Endodermal cell (in vitro differentiated cells): Measurements from ENCODE around the gene GIGYF1. TPM values are rescaled to one million over a fixed set of nuclear protein-coding genes. Genes with fewer than 3 reads are reported as not detected.

Experiments used
- DNase-seq: peaks from one replicate; pipeline ENCODE4 v3.0.0-alpha.2; 2017
- H3K27ac ChIP-seq: 2 replicates; pipeline ENCODE4 v1.5.1; 2013; ENCODE audit warnings: mild to moderate bottlenecking, low read depth, low read length, moderate library complexity
- H3K27me3 ChIP-seq: 2 replicates; pipeline ENCODE4 v1.6.1; 2013; ENCODE audit warnings: mild to moderate bottlenecking, low read length, moderate library complexity; ENCODE audit not compliant: insufficient read depth, control insufficient read depth, poor library complexity, severe bottlenecking
- H3K36me3 ChIP-seq: 2 replicates; pipeline ENCODE4 v1.7.0; 2013; ENCODE audit warnings: mild to moderate bottlenecking, low read length, moderate library complexity; ENCODE audit not compliant: control insufficient read depth, insufficient read depth
- H3K4me1 ChIP-seq: one replicate; pipeline ENCODE4 v1.7.0; 2013; ENCODE audit warnings: low read length; ENCODE audit not compliant: control insufficient read depth, insufficient read depth
- H3K4me3 ChIP-seq: 2 replicates; pipeline ENCODE4 v1.5.1; 2013; ENCODE audit warnings: mild to moderate bottlenecking, low read length, moderate library complexity
- H3K9ac ChIP-seq: 2 replicates; pipeline ENCODE4 v1.6.1; 2013; ENCODE audit warnings: mild to moderate bottlenecking, low read length, moderate library complexity; ENCODE audit not compliant: poor library complexity, severe bottlenecking; ENCODE audit errors: extremely low read depth
- H3K9me3 ChIP-seq: 2 replicates; pipeline ENCODE4 v1.6.1; 2013; ENCODE audit warnings: mild to moderate bottlenecking, low read length, moderate library complexity; ENCODE audit not compliant: control insufficient read depth
- H3K27ac Mint-ChIP-seq: 2 replicates; pipeline ENCODE4 v1.8.0; 2020; ENCODE audit warnings: mixed read lengths
- H3K27me3 Mint-ChIP-seq: 2 replicates; pipeline ENCODE4 v1.8.0; 2021; ENCODE audit warnings: mild to moderate bottlenecking, mixed read lengths; ENCODE audit not compliant: insufficient read depth
- H3K36me3 Mint-ChIP-seq: 2 replicates; pipeline ENCODE4 v1.8.0; 2020; ENCODE audit warnings: low read depth, mixed read lengths
- H3K4me1 Mint-ChIP-seq: 2 replicates; pipeline ENCODE4 v1.8.0; 2020; ENCODE audit warnings: mixed read lengths
- H3K4me3 Mint-ChIP-seq: 2 replicates; pipeline ENCODE4 v1.8.0; 2020; ENCODE audit warnings: mild to moderate bottlenecking, moderate library complexity, mixed read lengths
- H3K9me3 Mint-ChIP-seq: 2 replicates; pipeline ENCODE4 v1.8.0; 2020; ENCODE audit warnings: mild to moderate bottlenecking, mixed read lengths
- CTCF ChIP-seq: fragments of 200-600 bp; sonication (generic); conservative IDR thresholded peaks from 2 replicates; pipeline ENCODE4 v1.5.0; 2021; ENCODE audit warnings: antibody characterized with exemption, mild to moderate bottlenecking
- WGBS, 2 experiments: methylation state at CpG; one replicate each; pipeline versions ENCODE4 v1.1.5 to v1.1.7; 2013; ENCODE audit warnings: missing lambda C conversion rate in 2 of 2, mixed read lengths in 1 of 2; ENCODE audit not compliant: insufficient coverage in 1 of 2, insufficient read length in 1 of 2; 5-methylcytosine and 5-hydroxymethylcytosine counted together
- total RNA-seq, 2 donors: library from RNA; stranded (reverse); fragmentation: NEBNext Ultra II Directional in 1 of 2; extraction: Animal tissue kit (Norgen Biotek cat#: 25700) in 1 of 2; gene quantifications; 2 replicates in 1 of 2; 3 replicates in 1 of 2; pipeline ENCODE4 v1.2.1, GENCODE V29; 2021

GIGYF1 gene
- total RNA-seq, 2 donors from 2014 or later = 90.0 to 101 TPM

DNA sequence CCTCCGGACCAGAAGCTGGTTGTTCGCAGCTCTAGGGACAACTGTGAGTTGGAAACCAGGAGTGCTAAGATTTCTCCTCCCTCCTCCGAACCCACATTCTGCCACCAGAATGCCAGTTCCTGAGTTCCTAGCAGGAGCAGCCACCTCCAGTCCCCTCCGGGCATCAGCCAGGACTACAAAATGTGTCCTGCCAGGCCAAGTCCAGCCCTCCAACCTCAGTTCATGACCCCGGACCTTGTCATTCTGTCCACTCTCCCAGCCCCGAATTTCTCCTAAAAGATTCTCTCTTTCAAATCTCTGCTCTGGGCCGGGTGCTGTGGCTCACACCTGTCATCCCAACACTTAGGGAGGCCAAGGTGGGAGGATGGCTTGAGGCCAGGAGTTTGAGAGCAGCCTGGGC, 41.7 kb upstream of the GIGYF1 start:
- no peak for DNase-seq
- H3K27me3 Mint-ChIP-seq = peaks cover 5% of the 10 kb centered on the region
- H3K4me1 Mint-ChIP-seq = no peaks in the 10 kb centered on the region
- peaks cover 2% of the 10 kb centered on the region for H3K36me3 Mint-ChIP-seq
- Histone ChIP-seq H3K27me3 (no peaks in the 10 kb centered on the region), H3K9me3 (no peaks in the 10 kb centered on the region), H3K4me1 (no peaks in the 10 kb centered on the region), H3K27ac (no peak overlapping the region), H3K36me3 (no peaks in the 10 kb centered on the region), H3K4me3 (no peak overlapping the region), H3K9ac (no peak overlapping the region)
- no peak for TF ChIP-seq CTCF
- H3K27ac Mint-ChIP-seq = no peak overlapping the region
- H3K9me3 Mint-ChIP-seq = peaks cover 7% of the 10 kb centered on the region
- H3K4me3 Mint-ChIP-seq = no peak overlapping the region
- whole genome bisulfite sequencing, 2 experiments = 83 to 89% methylated on average over 1 to 7 of the region's 7 CpGs

DNA sequence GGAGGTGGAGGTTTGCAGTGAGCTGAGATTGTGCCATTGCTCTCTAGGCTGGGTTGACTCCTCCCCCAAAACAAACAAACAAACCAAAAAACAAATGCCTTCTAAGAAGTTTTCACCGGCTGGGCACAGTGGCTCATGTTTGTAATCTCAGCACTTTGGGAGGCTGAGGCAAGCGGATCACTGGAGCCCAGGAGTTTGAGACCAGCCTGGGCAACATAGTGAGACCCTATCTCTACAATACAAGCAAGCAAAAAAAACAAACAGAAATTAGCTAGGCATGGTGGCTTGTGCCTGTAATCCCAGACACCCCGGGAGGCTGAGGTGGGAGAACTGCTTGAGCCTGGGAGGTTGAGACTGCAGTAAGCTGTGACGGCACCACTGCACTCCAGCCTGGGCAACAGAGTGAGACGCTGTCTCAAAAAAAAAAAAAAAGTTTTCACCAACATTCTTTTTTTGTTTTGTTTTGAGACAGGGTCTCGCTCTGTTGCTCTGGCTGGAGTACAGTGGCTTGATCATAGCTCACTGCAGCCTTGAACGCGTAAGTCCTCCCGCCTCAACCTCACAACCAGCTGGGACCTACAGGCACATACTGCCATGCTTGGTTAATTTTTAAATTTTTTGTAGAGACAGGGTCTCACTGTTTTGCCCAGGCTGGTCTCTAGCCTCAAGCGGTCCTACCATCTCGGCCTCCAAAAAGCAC, 38.0 kb upstream of the GIGYF1 start:
- 89 to 90% methylated on average over 10 to 11 of the region's 11 CpGs for WGBS, 2 experiments
- Histone ChIP-seq H3K27ac (no peak overlapping the region), H3K36me3 (no peaks in the 10 kb centered on the region), H3K27me3 (no peaks in the 10 kb centered on the region), H3K4me3 (no peak overlapping the region), H3K4me1 (no peaks in the 10 kb centered on the region), H3K9ac (no peak overlapping the region), H3K9me3 (no peaks in the 10 kb centered on the region)
- H3K27ac Mint-ChIP-seq = no peak overlapping the region
- peaks cover 8% of the 10 kb centered on the region for H3K27me3 Mint-ChIP-seq
- H3K9me3 Mint-ChIP-seq = no peaks in the 10 kb centered on the region
- H3K4me1 Mint-ChIP-seq = no peaks in the 10 kb centered on the region
- no peak overlapping the region for H3K4me3 Mint-ChIP-seq
- H3K36me3 Mint-ChIP-seq = no peaks in the 10 kb centered on the region
- TF ChIP-seq CTCF = no peak
- DNase-seq = no peak

- Mint-ChIP-seq H3K36me3 (no peaks in the 10 kb centered on the region), H3K27me3 (peaks cover 8% of the 10 kb centered on the region), H3K9me3 (no peaks in the 10 kb centered on the region), H3K4me3 (no peak overlapping the region), H3K27ac (no peak overlapping the region), H3K4me1 (no peaks in the 10 kb centered on the region)
- Histone ChIP-seq H3K4me1 (no peaks in the 10 kb centered on the region), H3K27me3 (no peaks in the 10 kb centered on the region), H3K9me3 (no peaks in the 10 kb centered on the region), H3K4me3 (no peak overlapping the region), H3K27ac (no peak overlapping the region), H3K9ac (no peak overlapping the region), H3K36me3 (no peaks in the 10 kb centered on the region)
- DNase-seq = no peak
- TF ChIP-seq CTCF = no peak
- WGBS, 2 experiments = 66% methylated on average over 3 of the region's 3 CpGs; no CpG with 5 or more reads in 1 of the 2 experiments
These were observed 36.2 kb upstream of the GIGYF1 start for GRCh38 chr7:100730136-100730800.
